Aorta (tissue), 5 donors: ENCODE results near the gene PGA4. TPM values are rescaled to one million over a fixed set of nuclear protein-coding genes. Genes with fewer than 3 reads are reported as not detected.

Source experiments
- ATAC-seq: fragments of 200-7000 bp; cut with Tn5 transposase; one replicate; pipeline ENCODE4 v1.9.1; 2022; ENCODE audit warnings: moderate library complexity; ENCODE audit not compliant: low FRiP score
- DNase-seq, 2 donors: peaks; one replicate each; pipeline ENCODE4 v3.0.0-alpha.2; 2020
- H3K27ac ChIP-seq, 2 donors: one replicate each; pipeline ENCODE4 v1.5.1; 2013; ENCODE audit warnings: low read length in 2 of 2, mild to moderate bottlenecking in 2 of 2, moderate library complexity in 2 of 2, control low read depth in 1 of 2, inconsistent platforms in 1 of 2, low read depth in 1 of 2
- H3K27me3 ChIP-seq, 2 donors: one replicate each; pipeline ENCODE4 v1.6.1; 2013; ENCODE audit warnings: control low read depth in 1 of 2, low read length in 1 of 2, mild to moderate bottlenecking in 1 of 2, moderate library complexity in 1 of 2; ENCODE audit not compliant: insufficient read depth in 2 of 2, control insufficient read depth in 1 of 2
- H3K36me3 ChIP-seq, 2 donors: one replicate each; pipeline ENCODE4 v1.6.1; 2013; ENCODE audit warnings: control low read depth in 1 of 2, low read length in 1 of 2, mild to moderate bottlenecking in 1 of 2; ENCODE audit not compliant: insufficient read depth in 2 of 2, control insufficient read depth in 1 of 2
- H3K4me1 ChIP-seq, 2 donors: one replicate each; pipeline ENCODE4 v1.6.1; 2013; ENCODE audit warnings: low read length in 2 of 2, control low read depth in 1 of 2, mild to moderate bottlenecking in 1 of 2, moderate library complexity in 1 of 2; ENCODE audit not compliant: insufficient read depth in 2 of 2, control insufficient read depth in 1 of 2
- H3K4me3 ChIP-seq, 2 donors: one replicate each; pipeline ENCODE4 v1.5.1; 2013; ENCODE audit warnings: low read length in 2 of 2, control low read depth in 1 of 2, mild to moderate bottlenecking in 1 of 2
- H3K9me3 ChIP-seq: one replicate; pipeline ENCODE4 v1.6.1; 2013; ENCODE audit warnings: mild to moderate bottlenecking, low read length; ENCODE audit not compliant: control insufficient read depth
- WGBS, 2 donors: extraction: QIAGEN DNeasy Blood & Tissue Kit; methylation state at CpG; one replicate each; pipeline ENCODE4 v1.1.7; 2013; 5-methylcytosine and 5-hydroxymethylcytosine counted together
- intact Hi-C, 2 donors: fragments of 100-400 bp; cut with DNase I; formaldehyde crosslinking; loops; one replicate each; pipeline versions ENCODE4 v1.14.2 to v1.15.0; 2022
- polyA plus RNA-seq, 2 donors: library from polyadenylated mRNA; stranded (reverse); fragments of 200-250 nt; gene quantifications; one replicate each; pipeline ENCODE4 v1.2.3, GENCODE V29; 2013
- total RNA-seq, 2 donors: library from RNA; stranded (reverse); fragmentation: NEBNext Ultra II Directional; extraction: Animal tissue kit (Norgen Biotek cat#: 25700); gene quantifications; one replicate each; pipeline ENCODE4 v1.2.1, GENCODE V29; 2021
- donor health status: healthy with polysubstance abuse.
- donor health status: Bipolar disorder and iron deficiency.
- donor health status: DM: no; HTN: no; CAD: no.
- donor health status: DM: no; HTN: no; CAD: no.
- donor health status: DM: yes; HTN: yes; CAD: no.

PGA4 gene
- total and polyA plus RNA-seq, 4 donors = 0.74 to 6.3 (median 2.0) TPM

DNA sequence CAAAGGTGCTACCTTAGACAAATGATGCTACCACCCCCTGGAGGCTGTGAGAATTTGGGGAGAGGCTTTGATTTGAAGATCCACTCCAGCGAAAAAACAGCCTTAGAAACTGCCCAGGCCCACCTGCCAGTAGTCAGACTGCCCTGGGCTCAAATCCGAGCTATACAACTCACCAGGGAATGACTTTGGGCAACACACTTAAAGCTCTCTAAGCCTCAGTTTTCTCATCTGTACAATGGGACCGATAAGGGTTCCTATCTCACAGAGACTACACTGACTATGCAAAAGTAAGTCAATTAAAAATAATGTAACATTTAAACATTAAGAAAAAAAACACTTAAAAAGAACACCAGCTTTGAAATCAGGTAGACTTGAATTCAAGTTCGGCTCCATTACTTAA, 53.0 kb downstream of the PGA4 start:
- Histone ChIP-seq H3K36me3 (no peaks in the 10 kb centered on the region), H3K27me3 (no peaks in the 10 kb centered on the region), H3K4me3 (no peak overlapping the region), H3K4me1 (no peaks in the 10 kb centered on the region), H3K27ac (no peak overlapping the region), H3K9me3 (no peaks in the 10 kb centered on the region)
- intact Hi-C loops = no loop called here
- 93 to 99% methylated on average over 4 of the region's 4 CpGs for WGBS, 2 donors
- no peak for ATAC-seq
- no peak for DNase-seq

- intact Hi-C loops = no loop called here
- Histone ChIP-seq H3K27me3 (no peaks in the 10 kb centered on the region), H3K4me1 (no peaks in the 10 kb centered on the region), H3K36me3 (no peaks in the 10 kb centered on the region), H3K4me3 (no peak overlapping the region), H3K27ac (no peak overlapping the region), H3K9me3 (no peaks in the 10 kb centered on the region)
- no peak for ATAC-seq
- WGBS, 2 donors = 83% methylated on average over 14 of the region's 14 CpGs
- DNase-seq = no peak
These were observed 55.2 kb downstream of the PGA4 start for GRCh38 chr11:61277186-61278000.

- no peaks in the 10 kb centered on the region for H3K27me3 ChIP-seq
- no peaks in the 10 kb centered on the region for H3K36me3 ChIP-seq
- H3K4me3 ChIP-seq = no peak overlapping the region
- 58 to 60% methylated on average over 10 of the region's 10 CpGs for WGBS, 2 donors
- no peaks in the 10 kb centered on the region for H3K9me3 ChIP-seq
- no peaks in the 10 kb centered on the region for H3K4me1 ChIP-seq
- intact Hi-C loops = no loop called here
- no peak for DNase-seq
- ATAC-seq = no peak
- no peak overlapping the region for H3K27ac ChIP-seq
These were observed 55.9 kb downstream of the PGA4 start for GRCh38 chr11:61278001-61278470.

DNA sequence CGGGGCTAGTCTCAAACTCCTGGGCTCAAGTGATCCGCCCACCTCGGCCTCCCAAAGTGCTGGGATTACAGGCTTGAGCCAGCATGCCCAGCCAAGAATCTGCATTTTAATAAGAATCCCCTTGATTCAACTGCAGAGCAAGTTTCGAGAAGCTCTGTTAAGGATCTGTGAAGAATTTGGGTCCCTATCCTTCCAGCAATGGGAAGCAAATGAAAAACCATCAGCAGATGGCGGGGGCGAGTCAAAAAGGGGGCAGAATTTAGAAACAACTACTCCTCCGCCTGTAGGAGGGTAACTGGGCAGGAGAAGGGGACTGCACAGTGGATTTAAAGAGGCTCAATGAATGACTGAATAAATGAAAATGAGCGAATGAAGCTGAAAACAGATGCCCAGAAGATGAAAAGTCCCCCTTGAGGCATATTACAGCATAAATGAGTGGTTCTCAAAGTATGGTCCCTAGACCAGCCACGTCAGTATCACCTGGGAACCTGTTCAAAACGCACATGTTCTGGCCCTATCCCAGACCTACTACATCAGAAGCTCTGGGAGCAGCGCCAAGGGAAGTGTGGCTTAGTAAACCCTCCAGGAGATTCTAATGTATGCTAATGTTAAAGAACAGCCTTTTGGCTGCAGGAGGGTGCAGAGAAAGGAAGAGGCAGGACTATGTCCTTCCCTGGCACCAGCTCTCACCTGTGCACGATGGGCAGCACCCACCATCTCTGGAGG, 58.0 kb downstream of the PGA4 start:
- intact Hi-C loops = no loop called here
- H3K27ac ChIP-seq = no peak overlapping the region
- no peaks in the 10 kb centered on the region for H3K27me3 ChIP-seq
- H3K4me1 ChIP-seq = no peaks in the 10 kb centered on the region
- ATAC-seq = no peak
- no peak for DNase-seq
- no peaks in the 10 kb centered on the region for H3K9me3 ChIP-seq
- no peak overlapping the region for H3K4me3 ChIP-seq
- WGBS, 2 donors = 90% methylated on average over 12 of the region's 12 CpGs
- no peaks in the 10 kb centered on the region for H3K36me3 ChIP-seq

DNA sequence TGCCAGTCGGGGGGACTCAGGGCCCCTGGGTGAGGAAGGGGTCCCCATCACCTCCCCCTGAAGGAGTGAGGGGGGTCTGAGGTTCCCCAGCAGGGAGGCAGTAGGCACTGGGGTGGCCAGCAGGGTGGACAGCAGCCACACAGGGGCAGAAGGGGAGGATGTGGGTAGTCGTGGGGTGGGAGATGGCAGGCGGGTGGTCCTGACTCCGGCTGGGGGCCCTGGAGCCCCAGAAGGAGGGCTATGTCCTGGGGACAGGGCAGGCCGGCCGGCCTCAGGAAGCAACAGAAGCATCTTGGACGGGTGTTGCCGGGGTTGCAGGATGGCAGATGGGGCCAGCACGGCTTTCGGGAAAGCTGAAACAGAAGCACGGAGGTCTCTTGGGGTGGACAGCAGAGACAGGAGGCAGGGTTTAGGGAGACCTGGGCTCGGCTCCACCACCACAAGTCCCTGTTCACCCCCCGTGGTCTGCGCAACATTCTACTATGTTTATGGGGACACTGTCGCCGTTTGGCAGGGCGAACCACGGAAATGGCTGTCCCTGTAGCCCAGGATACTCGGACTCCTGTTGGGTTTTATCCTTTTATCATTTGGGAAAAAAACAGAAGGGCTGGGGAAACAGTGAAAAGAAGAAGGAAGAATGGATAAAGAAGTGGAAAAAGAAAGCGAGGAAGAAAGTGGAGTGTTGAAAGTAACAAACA, 58.9 kb downstream of the PGA4 start:
- H3K4me3 ChIP-seq = no peak overlapping the region
- H3K27me3 ChIP-seq = no peaks in the 10 kb centered on the region
- 91% methylated on average over 20 of the region's 20 CpGs for WGBS, 2 donors
- H3K36me3 ChIP-seq = no peaks in the 10 kb centered on the region
- DNase-seq (no peak), ATAC-seq (peak; percentile 5)
- no peaks in the 10 kb centered on the region for H3K4me1 ChIP-seq
- intact Hi-C loops = no loop called here
- no peaks in the 10 kb centered on the region for H3K9me3 ChIP-seq
- H3K27ac ChIP-seq = no peak overlapping the region

Other genes with a start within 250 kb of the PGA4 start
- gene CD5, start 119.9 kb upstream of the PGA4 start, total RNA-seq = 1 to 10 TPM in 1 of 2 donors, under 1 TPM in 1; 0.58 to 1.7 TPM
- under 1 TPM in 1 of 2 donors, not detected in 1; 0.67 TPM for gene CD5, start 119.9 kb upstream of the PGA4 start, polyA plus RNA-seq
- gene VPS37C, start 60.9 kb upstream of the PGA4 start, total RNA-seq = 10 to 100 TPM; 29.8 to 39.9 TPM
- gene VPS37C, start 60.9 kb upstream of the PGA4 start, polyA plus RNA-seq = 10 to 100 TPM; 12.7 to 14.0 TPM
- gene PGA3, start 18.8 kb upstream of the PGA4 start, total RNA-seq = 1 to 10 TPM in 1 of 2 donors, not detected in 1; 1.8 TPM
- gene PGA3, start 18.8 kb upstream of the PGA4 start, polyA plus RNA-seq = 1 to 10 TPM; 2.5 to 9.5 TPM
- 1 to 10 TPM in 1 of 2 donors, not detected in 1; 1.0 TPM for gene PGA5, start 18.8 kb downstream of the PGA4 start, total RNA-seq
- gene PGA5, start 18.8 kb downstream of the PGA4 start, polyA plus RNA-seq = under 1 TPM in 1 of 2 donors, not detected in 1; 0.10 TPM
- 1 to 10 TPM; 3.0 to 5.6 TPM for gene VWCE, start 73.0 kb downstream of the PGA4 start, total RNA-seq
- 1 to 10 TPM in 1 of 2 donors, not detected in 1; 2.0 TPM for gene VWCE, start 73.0 kb downstream of the PGA4 start, polyA plus RNA-seq
- gene DDB1, start 110.8 kb downstream of the PGA4 start, total RNA-seq = 100 to 1,000 TPM; 134 to 148 TPM
- 10 to 100 TPM; 44.2 to 80.1 TPM for gene DDB1, start 110.8 kb downstream of the PGA4 start, polyA plus RNA-seq
- gene TKFC, start 110.9 kb downstream of the PGA4 start, total RNA-seq = 10 to 100 TPM; 18.9 to 30.4 TPM
- gene TKFC, start 110.9 kb downstream of the PGA4 start, polyA plus RNA-seq = 10 to 100 TPM; 23.1 to 82.0 TPM
- 10 to 100 TPM; 19.1 to 36.4 TPM for gene CYB561A3, start 139.5 kb downstream of the PGA4 start, total RNA-seq
- 10 to 100 TPM; 20.2 to 47.4 TPM for gene CYB561A3, start 139.5 kb downstream of the PGA4 start, polyA plus RNA-seq
- gene TMEM138, start 140.0 kb downstream of the PGA4 start, total RNA-seq = 10 to 100 TPM; 31.9 to 38.2 TPM
- gene TMEM138, start 140.0 kb downstream of the PGA4 start, polyA plus RNA-seq = 10 to 100 TPM; 41.3 to 71.3 TPM
- gene TMEM216, start 170.2 kb downstream of the PGA4 start, total RNA-seq = 10 to 100 TPM; 10.8 to 13.3 TPM
- 10 to 100 TPM; 14.0 to 14.4 TPM for gene TMEM216, start 170.2 kb downstream of the PGA4 start, polyA plus RNA-seq
- 10 to 100 TPM; 75.8 to 89.4 TPM for gene CPSF7, start 207.6 kb downstream of the PGA4 start, total RNA-seq
- 10 to 100 TPM; 19.8 to 54.2 TPM for gene CPSF7, start 207.6 kb downstream of the PGA4 start, polyA plus RNA-seq
- gene SDHAF2, start 207.8 kb downstream of the PGA4 start, total RNA-seq = 10 to 100 TPM; 33.0 to 40.0 TPM
- gene SDHAF2, start 207.8 kb downstream of the PGA4 start, polyA plus RNA-seq = 10 to 100 TPM; 32.3 to 37.7 TPM